ENCODE results near the gene MGAT5. TPM values are rescaled to one million over a fixed set of nuclear protein-coding genes. Genes with fewer than 3 reads are reported as not detected.

Gene MGAT5
- total and polyA plus RNA-seq, 2 donors = 8.8 to 36.8 TPM

DNA sequence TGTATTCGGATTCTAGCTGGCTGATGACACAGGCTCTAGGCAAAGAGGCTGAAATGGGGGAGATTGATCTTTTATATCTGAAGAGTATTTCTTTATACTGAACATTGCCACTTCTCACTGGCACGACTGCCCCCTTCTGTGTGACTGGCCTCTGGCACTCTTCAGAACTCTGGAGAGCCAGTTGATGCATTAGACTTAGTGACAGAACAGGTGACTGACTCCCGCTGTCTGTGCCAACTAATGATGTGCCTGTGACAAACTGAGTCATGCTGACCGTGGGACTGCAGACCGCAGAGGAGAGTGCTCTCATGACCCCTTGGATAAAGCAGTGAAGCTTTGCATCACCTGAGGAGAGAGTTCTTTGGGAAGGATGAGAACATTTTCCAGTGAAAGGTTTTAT, 14.4 kb downstream of the MGAT5 start:
- H3K4me1 ChIP-seq (ENCODE audit: control insufficient read depth in 2 of 2, insufficient read depth in 2 of 2, low read length in 2 of 2) = peaks cover 8 to 15% of the 10 kb centered on the region in 2 donors
- peaks cover 5 to 10% of the 10 kb centered on the region in 2 donors for H3K36me3 ChIP-seq (ENCODE audit: control insufficient read depth in 2 of 2, insufficient read depth in 2 of 2, low read length in 1 of 2)
- no peak overlapping the region for H3K4me3 ChIP-seq (ENCODE audit: low read length in 2 of 2)
- H3K27ac ChIP-seq (ENCODE audit: low read depth in 1 of 2, low read length in 1 of 2) = no peak overlapping the region
- WGBS = 97% methylated on average over 5 of the region's 5 CpGs
- no peaks in the 10 kb centered on the region for H3K9me3 ChIP-seq (ENCODE audit: control insufficient read depth in 2 of 2, insufficient read depth in 1 of 2, low read length in 1 of 2)
- DNase-seq (ENCODE audit: low read depth in 6 of 9, low spot score in 9 of 9) = no peak
- H3K27me3 ChIP-seq (ENCODE audit: control insufficient read depth in 2 of 2, insufficient read depth in 1 of 2, low read length in 1 of 2) = no peaks in the 10 kb centered on the region

DNA sequence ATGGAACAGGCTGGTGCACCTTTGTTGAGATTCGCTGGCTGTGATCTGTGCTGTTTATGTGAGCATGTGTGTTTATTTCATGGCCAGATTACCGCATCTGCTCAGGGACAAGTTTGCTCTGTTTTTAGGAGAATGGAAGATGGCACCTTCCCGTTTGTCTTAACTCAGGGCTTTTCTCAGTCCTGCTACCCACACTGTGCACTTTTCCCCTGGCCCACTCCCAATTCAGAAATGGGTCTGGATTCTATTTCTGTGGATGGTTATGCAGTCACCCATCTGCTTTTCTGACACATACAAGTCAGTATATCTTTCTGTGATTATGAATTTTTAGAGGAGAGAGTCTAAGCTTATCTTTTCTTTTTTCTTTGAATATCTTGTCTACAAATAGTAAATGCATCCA, 15.4 kb downstream of the MGAT5 start:
- H3K27ac ChIP-seq (ENCODE audit: low read depth in 1 of 2, low read length in 1 of 2) = no peak overlapping the region
- 98% methylated on average over 3 of the region's 3 CpGs for WGBS
- H3K4me1 ChIP-seq (ENCODE audit: control insufficient read depth in 2 of 2, insufficient read depth in 2 of 2, low read length in 2 of 2) = peaks cover 8 to 15% of the 10 kb centered on the region in 2 donors
- H3K4me3 ChIP-seq (ENCODE audit: low read length in 2 of 2) = no peak overlapping the region
- H3K27me3 ChIP-seq (ENCODE audit: control insufficient read depth in 2 of 2, insufficient read depth in 1 of 2, low read length in 1 of 2) = no peaks in the 10 kb centered on the region
- H3K9me3 ChIP-seq (ENCODE audit: control insufficient read depth in 2 of 2, insufficient read depth in 1 of 2, low read length in 1 of 2) = no peaks in the 10 kb centered on the region
- peaks cover 5 to 10% of the 10 kb centered on the region in 2 donors for H3K36me3 ChIP-seq (ENCODE audit: control insufficient read depth in 2 of 2, insufficient read depth in 2 of 2, low read length in 1 of 2)
- no peak for DNase-seq (ENCODE audit: low read depth in 6 of 9, low spot score in 9 of 9)

DNA sequence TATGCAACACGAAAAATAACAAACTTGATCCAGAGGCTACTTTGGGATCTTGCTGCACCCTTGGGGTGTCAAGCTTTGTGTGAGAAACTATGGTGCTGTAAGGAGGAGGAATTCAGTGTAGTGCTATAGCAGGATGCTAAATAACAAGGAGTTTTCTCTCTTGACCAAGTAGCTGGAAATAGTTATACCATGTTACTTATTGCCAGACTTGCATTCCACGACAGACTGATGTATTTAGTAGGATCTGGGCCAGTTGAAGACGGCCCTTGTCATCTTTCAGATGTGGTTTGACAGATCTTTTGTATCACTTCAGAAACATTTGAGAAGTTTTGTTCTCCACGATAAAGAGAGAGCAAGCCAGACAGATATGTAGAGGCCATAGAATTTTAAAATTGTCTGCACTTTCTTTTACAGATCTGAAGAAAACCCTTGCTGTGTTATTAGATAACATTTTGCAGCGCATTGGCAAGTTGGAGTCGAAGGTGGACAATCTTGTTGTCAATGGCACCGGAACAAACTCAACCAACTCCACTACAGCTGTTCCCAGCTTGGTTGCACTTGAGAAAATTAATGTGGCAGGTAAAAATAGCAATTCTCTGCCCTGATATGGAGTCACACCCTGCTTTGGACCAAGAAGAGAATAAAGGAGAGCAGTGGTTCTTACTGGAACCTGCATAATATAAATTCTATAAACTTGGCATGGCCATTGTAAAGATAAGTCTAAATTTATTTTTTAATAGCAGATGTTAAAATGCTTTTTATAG, 16.3 kb downstream of the MGAT5 start:
- peaks cover 8 to 18% of the 10 kb centered on the region in 2 donors for H3K4me1 ChIP-seq (ENCODE audit: control insufficient read depth in 2 of 2, insufficient read depth in 2 of 2, low read length in 2 of 2)
- WGBS = 60% methylated on average over 7 of the region's 7 CpGs
- no peak overlapping the region for H3K4me3 ChIP-seq (ENCODE audit: low read length in 2 of 2)
- no peaks in the 10 kb centered on the region for H3K9me3 ChIP-seq (ENCODE audit: control insufficient read depth in 2 of 2, insufficient read depth in 1 of 2, low read length in 1 of 2)
- no peak overlapping the region for H3K27ac ChIP-seq (ENCODE audit: low read depth in 1 of 2, low read length in 1 of 2)
- no peak for DNase-seq (ENCODE audit: low read depth in 6 of 9, low spot score in 9 of 9)
- H3K36me3 ChIP-seq (ENCODE audit: control insufficient read depth in 2 of 2, insufficient read depth in 2 of 2, low read length in 1 of 2) = peaks cover 5 to 10% of the 10 kb centered on the region in 2 donors
- no peaks in the 10 kb centered on the region for H3K27me3 ChIP-seq (ENCODE audit: control insufficient read depth in 2 of 2, insufficient read depth in 1 of 2, low read length in 1 of 2)

DNA sequence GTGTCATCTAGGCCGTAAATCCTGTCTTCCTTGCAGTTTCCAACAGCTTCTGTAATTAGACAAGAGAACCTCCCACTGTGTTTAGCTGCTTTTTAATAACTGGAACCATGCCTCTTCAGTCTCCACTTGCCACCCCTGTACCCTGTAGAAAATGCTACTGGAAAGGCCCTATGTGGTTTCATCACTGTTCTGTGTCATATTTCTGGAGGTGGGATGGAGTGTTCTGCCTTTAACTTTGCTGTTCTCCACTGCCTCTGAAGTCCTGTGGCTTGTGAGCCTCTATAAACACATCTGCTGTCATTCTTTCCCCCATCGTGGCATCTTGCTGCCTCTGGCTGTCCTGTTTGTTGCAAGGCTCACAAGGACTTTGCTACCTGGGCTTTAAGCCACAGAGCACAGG, 17.9 kb downstream of the MGAT5 start:
- peak in 1 of 9 donors; percentile 50 for DNase-seq (ENCODE audit: low read depth in 6 of 9, low spot score in 9 of 9)
- Histone ChIP-seq H3K36me3 (ENCODE audit: control insufficient read depth in 2 of 2, insufficient read depth in 2 of 2, low read length in 1 of 2) (peaks cover 5 to 10% of the 10 kb centered on the region in 2 donors), H3K27ac (ENCODE audit: low read depth in 1 of 2, low read length in 1 of 2) (no peak overlapping the region), H3K9me3 (ENCODE audit: control insufficient read depth in 2 of 2, insufficient read depth in 1 of 2, low read length in 1 of 2) (no peaks in the 10 kb centered on the region), H3K4me3 (ENCODE audit: low read length in 2 of 2) (no peak overlapping the region), H3K27me3 (ENCODE audit: control insufficient read depth in 2 of 2, insufficient read depth in 1 of 2, low read length in 1 of 2) (no peaks in the 10 kb centered on the region), H3K4me1 (ENCODE audit: control insufficient read depth in 2 of 2, insufficient read depth in 2 of 2, low read length in 2 of 2) (peaks cover 8 to 18% of the 10 kb centered on the region in 2 donors)
- 67% methylated on average over 2 of the region's 2 CpGs for WGBS

DNA sequence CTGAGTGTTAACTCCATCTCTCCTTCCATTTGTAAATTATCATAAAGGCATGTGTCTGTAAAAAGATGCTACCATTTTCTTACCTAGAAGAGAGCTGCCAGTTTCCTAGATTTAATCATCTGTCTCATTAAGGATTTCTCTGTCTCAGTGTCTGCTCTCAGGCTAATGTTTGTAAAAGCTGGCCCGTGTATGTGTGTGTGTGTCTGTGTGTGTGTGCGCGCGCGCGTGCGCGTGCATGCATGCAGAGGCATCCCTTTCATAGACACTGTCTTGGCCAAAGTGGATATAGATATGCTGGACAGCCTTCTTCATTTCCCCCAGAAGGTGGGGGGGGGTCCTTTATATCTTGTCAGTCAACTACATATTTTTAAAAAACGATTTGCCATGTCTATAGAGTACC, 18.9 kb downstream of the MGAT5 start:
- no peak overlapping the region for H3K27ac ChIP-seq (ENCODE audit: low read depth in 1 of 2, low read length in 1 of 2)
- H3K4me1 ChIP-seq (ENCODE audit: control insufficient read depth in 2 of 2, insufficient read depth in 2 of 2, low read length in 2 of 2) = peaks cover 8 to 18% of the 10 kb centered on the region in 2 donors
- WGBS = 96% methylated on average over 9 of the region's 9 CpGs
- no peaks in the 10 kb centered on the region for H3K27me3 ChIP-seq (ENCODE audit: control insufficient read depth in 2 of 2, insufficient read depth in 1 of 2, low read length in 1 of 2)
- peaks cover 5 to 10% of the 10 kb centered on the region in 2 donors for H3K36me3 ChIP-seq (ENCODE audit: control insufficient read depth in 2 of 2, insufficient read depth in 2 of 2, low read length in 1 of 2)
- DNase-seq (ENCODE audit: low read depth in 6 of 9, low spot score in 9 of 9) = no peak
- no peaks in the 10 kb centered on the region for H3K9me3 ChIP-seq (ENCODE audit: control insufficient read depth in 2 of 2, insufficient read depth in 1 of 2, low read length in 1 of 2)
- no peak overlapping the region for H3K4me3 ChIP-seq (ENCODE audit: low read length in 2 of 2)

DNA sequence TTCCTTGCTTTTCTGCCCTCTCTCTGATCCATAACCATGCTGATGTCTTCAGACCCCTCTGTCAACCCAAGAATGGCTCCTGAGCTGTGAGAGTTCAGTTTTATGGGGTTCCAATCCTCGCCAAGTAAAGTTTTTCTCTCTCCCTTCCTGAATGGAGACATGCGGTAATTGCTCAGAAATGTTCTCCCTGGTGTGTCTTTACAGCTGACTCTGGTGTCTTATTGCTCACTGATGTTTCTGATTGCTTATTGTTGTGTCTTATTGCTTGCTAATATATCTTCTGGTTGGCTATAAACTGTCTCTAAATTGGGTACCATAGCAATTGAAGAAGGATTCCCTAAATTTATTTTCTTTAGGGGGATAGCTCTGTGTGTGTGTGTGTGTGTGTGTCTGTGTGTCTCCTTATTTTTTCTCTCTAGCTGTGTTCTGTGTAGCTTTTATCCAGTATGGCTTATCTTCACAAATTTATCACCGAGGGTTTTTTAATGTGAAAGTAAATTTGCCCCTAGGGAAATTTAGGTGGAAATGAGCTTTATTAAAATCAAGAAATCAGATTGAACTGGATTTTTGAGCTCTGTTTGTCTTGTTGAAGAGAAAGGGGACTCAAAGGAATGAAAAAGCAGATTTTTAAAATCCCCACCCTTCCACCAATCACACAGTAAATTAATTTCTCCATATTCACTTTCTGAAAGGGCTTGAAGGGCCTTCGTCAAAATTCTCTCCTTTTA, 19.5 kb downstream of the MGAT5 start:
- H3K4me3 ChIP-seq (ENCODE audit: low read length in 2 of 2) = no peak overlapping the region
- no peaks in the 10 kb centered on the region for H3K27me3 ChIP-seq (ENCODE audit: control insufficient read depth in 2 of 2, insufficient read depth in 1 of 2, low read length in 1 of 2)
- H3K36me3 ChIP-seq (ENCODE audit: control insufficient read depth in 2 of 2, insufficient read depth in 2 of 2, low read length in 1 of 2) = peaks cover 5 to 10% of the 10 kb centered on the region in 2 donors
- H3K27ac ChIP-seq (ENCODE audit: low read depth in 1 of 2, low read length in 1 of 2) = no peak overlapping the region
- peaks cover 8 to 18% of the 10 kb centered on the region in 2 donors for H3K4me1 ChIP-seq (ENCODE audit: control insufficient read depth in 2 of 2, insufficient read depth in 2 of 2, low read length in 2 of 2)
- WGBS = 98% methylated on average over 4 of the region's 4 CpGs
- no peaks in the 10 kb centered on the region for H3K9me3 ChIP-seq (ENCODE audit: control insufficient read depth in 2 of 2, insufficient read depth in 1 of 2, low read length in 1 of 2)
- no peak for DNase-seq (ENCODE audit: low read depth in 6 of 9, low spot score in 9 of 9)

DNA sequence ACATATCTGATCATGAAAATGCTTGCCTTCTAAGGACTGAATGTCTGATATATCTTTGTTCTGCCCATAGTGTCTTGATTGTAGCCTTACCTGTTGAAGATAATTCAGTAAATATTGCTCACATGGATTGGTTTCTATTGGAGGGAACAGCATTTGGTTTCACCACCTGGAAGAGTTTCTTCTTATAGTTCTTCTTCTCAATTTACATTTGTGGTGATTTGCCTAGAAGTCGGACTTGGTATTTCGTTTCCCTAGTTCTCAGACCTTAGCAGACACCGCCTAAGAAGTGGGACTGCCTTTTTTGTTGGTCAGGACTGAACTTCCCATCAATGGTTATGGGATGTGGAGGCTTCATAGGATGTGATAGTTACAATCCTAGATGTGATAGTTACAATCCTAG, 20.2 kb downstream of the MGAT5 start:
- 99% methylated on average over 3 of the region's 3 CpGs for WGBS
- no peaks in the 10 kb centered on the region for H3K9me3 ChIP-seq (ENCODE audit: control insufficient read depth in 2 of 2, insufficient read depth in 1 of 2, low read length in 1 of 2)

DNA sequence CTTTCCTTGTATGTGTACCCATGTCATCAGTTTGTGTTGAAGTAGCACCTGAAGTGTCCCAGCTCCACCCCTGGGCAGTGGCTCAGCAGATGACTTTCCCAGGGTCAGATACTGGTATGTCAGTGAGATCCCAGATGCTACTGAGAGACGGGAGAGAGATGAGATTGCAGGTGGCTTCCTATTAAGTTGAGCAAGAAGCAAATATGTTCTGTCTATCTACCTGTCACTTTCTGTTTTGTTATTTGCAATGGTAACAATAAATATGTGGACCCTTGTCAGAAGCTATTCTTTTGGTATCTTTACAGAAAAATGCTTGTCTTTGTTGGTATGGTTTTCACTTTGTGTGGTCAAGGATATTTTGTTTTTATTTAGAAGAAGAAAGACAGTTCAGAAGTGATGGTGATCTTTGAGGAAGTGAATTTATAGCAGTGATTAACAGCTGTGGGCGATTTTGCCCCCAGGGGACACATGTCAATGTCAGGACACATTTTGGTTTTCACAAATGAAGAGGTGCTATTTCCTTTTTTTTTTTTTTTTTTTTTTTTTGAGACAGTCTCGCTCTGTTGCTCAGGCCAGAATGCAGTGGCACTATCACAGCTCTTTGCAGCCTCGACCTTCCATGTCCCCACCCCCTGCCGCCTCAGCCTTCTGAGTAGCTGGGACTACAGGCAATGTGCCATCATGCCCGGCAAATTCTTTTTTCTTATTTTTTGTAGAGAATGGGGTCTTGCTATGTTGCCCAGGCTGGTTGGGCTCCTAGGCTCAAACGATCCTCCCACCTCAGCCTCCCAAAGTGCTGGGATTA, 21.4 kb downstream of the MGAT5 start:
- Histone ChIP-seq H3K36me3 (ENCODE audit: control insufficient read depth in 2 of 2, insufficient read depth in 2 of 2, low read length in 1 of 2) (peaks cover 12 to 17% of the 10 kb centered on the region in 2 donors), H3K4me3 (ENCODE audit: low read length in 2 of 2) (no peak overlapping the region), H3K27ac (ENCODE audit: low read depth in 1 of 2, low read length in 1 of 2) (no peak overlapping the region), H3K9me3 (ENCODE audit: control insufficient read depth in 2 of 2, insufficient read depth in 1 of 2, low read length in 1 of 2) (no peaks in the 10 kb centered on the region), H3K4me1 (ENCODE audit: control insufficient read depth in 2 of 2, insufficient read depth in 2 of 2, low read length in 2 of 2) (peaks cover 5 to 15% of the 10 kb centered on the region in 2 donors), H3K27me3 (ENCODE audit: control insufficient read depth in 2 of 2, insufficient read depth in 1 of 2, low read length in 1 of 2) (no peaks in the 10 kb centered on the region)
- DNase-seq (ENCODE audit: low read depth in 6 of 9, low spot score in 9 of 9) = no peak
- WGBS = 82% methylated on average over 7 of the region's 7 CpGs

More for the DNA sequence above, 20.2 kb downstream of the MGAT5 start:
- Histone ChIP-seq H3K27me3 (ENCODE audit: control insufficient read depth in 2 of 2, insufficient read depth in 1 of 2, low read length in 1 of 2) (no peaks in the 10 kb centered on the region), H3K4me1 (ENCODE audit: control insufficient read depth in 2 of 2, insufficient read depth in 2 of 2, low read length in 2 of 2) (peaks cover 8 to 20% of the 10 kb centered on the region in 2 donors), H3K4me3 (ENCODE audit: low read length in 2 of 2) (no peak overlapping the region), H3K36me3 (ENCODE audit: control insufficient read depth in 2 of 2, insufficient read depth in 2 of 2, low read length in 1 of 2) (peaks cover 11 to 12% of the 10 kb centered on the region in 2 donors), H3K27ac (ENCODE audit: low read depth in 1 of 2, low read length in 1 of 2) (no peak overlapping the region)
- DNase-seq (ENCODE audit: low read depth in 6 of 9, low spot score in 9 of 9) = no peak
